Measurements from ENCODE around the gene TFIP11.

The TFIP11 gene

DNA sequence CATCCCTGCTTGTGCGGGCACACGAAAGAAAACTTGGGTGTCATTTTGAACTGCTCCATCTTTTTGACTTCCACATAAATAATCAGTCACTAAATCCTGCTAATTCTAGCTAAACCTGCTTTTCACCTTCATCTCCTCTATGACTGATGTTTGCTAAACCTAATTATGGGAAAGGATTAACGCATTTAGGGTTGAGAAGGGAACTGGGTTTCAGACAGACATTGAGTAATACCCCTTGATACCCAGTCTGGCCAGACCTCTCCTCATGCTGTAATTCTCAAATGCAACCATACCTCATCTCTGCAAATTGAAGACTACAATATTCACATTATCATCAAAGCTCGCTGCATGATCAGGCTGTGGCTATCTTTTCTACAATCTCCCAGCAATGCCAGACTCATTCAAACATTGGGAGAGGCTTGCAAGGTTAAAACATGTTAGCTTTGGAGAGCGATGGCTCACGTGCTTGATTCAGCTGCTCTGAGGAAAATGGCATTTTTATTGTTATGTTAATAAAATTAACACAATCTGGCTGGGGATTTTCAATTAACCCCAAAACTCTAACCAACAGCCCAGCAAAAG, 31.1 kb downstream of the TFIP11 start:
- Histone ChIP-seq H3K4me3 (ENCODE audit: low read depth in 1 of 2, low read length in 2 of 2) (no peak overlapping the region), H3K4me1 (ENCODE audit: control insufficient read depth in 1 of 2, insufficient read depth in 2 of 2, low read length in 2 of 2) (peaks cover 41 to 45% of the 10 kb centered on the region in 2 donors), H3K27ac (ENCODE audit: low read depth, low read length) (no peak overlapping the region), H3K27me3 (ENCODE audit: control insufficient read depth in 1 of 2, insufficient read depth in 2 of 2, low read length in 2 of 2) (no peaks in the 10 kb centered on the region), H3K9me3 (ENCODE audit: control insufficient read depth in 1 of 2, low read length in 2 of 2) (no peaks in the 10 kb centered on the region), H3K9ac (ENCODE audit: low read depth in 1 of 2, low read length in 2 of 2) (no peak overlapping the region), H3K36me3 (ENCODE audit: control insufficient read depth in 1 of 2, insufficient read depth in 2 of 2, low read length in 2 of 2) (peaks cover 11% of the 10 kb centered on the region in 2 donors)

DNA sequence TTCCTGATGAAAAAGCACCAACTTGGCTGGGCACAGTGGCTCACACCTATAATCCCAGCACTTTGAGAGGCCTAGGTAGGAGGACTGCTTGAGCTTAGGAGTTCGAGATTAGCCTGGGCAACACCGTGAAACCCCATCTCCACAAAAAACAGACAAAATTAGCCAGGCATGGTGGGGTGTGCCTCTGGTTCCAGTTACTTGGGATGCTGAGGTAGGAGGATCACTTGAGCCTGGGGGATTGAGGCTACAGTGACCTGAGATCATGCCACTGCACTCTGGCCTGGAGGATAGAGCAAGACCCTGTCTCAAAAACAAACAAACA, 31.7 kb downstream of the TFIP11 start:
- Histone ChIP-seq H3K9ac (ENCODE audit: low read depth in 1 of 2, low read length in 2 of 2) (no peak overlapping the region), H3K27ac (ENCODE audit: low read depth, low read length) (no peak overlapping the region), H3K4me3 (ENCODE audit: low read depth in 1 of 2, low read length in 2 of 2) (no peak overlapping the region), H3K9me3 (ENCODE audit: control insufficient read depth in 1 of 2, low read length in 2 of 2) (no peaks in the 10 kb centered on the region), H3K4me1 (ENCODE audit: control insufficient read depth in 1 of 2, insufficient read depth in 2 of 2, low read length in 2 of 2) (peaks cover 41 to 45% of the 10 kb centered on the region in 2 donors), H3K27me3 (ENCODE audit: control insufficient read depth in 1 of 2, insufficient read depth in 2 of 2, low read length in 2 of 2) (no peaks in the 10 kb centered on the region), H3K36me3 (ENCODE audit: control insufficient read depth in 1 of 2, insufficient read depth in 2 of 2, low read length in 2 of 2) (peaks cover 11 to 14% of the 10 kb centered on the region in 2 donors)

DNA sequence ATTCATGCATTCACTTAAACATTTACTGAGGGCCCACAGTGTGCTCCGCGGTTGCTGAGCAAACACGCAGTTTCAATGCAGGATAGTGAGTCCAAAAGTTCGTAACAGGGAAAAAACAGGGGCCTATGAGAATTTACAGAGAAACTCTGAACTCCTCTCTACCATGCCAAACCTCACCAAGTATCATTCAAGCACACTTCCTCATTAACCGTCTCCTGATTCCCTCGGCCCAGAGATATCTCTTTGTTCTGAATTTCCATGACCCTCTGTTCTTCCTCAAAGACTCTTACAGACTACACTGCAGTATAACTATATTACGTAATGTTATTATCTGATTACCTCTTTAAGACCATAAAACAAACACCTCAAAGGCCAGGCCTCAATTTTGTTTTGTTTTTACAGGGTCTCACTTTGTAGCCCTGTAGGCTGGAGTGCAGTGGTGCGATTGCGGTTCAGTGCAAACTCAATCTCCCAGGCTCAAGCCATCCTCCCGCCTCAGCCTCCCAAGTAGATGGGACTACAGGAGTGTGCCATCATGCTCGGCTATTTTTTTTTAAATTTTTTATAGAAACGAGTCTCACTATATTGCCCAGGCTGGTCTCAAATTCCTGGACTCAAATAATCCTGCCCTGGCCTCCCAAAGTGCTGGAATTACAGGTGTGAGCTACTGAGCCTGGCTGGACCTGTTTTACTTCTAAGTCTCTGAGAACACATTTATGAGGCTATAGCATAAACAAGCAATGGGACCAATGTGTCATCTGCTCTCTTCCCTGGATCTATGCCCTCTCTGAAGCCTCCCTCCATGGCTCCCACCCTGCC, 32.3 kb downstream of the TFIP11 start:
- Histone ChIP-seq H3K4me1 (ENCODE audit: control insufficient read depth in 1 of 2, insufficient read depth in 2 of 2, low read length in 2 of 2) (peaks cover 38 to 43% of the 10 kb centered on the region in 2 donors), H3K27me3 (ENCODE audit: control insufficient read depth in 1 of 2, insufficient read depth in 2 of 2, low read length in 2 of 2) (no peaks in the 10 kb centered on the region), H3K9ac (ENCODE audit: low read depth in 1 of 2, low read length in 2 of 2) (peak overlapping the region; percentile 50 to 73), H3K4me3 (ENCODE audit: low read depth in 1 of 2, low read length in 2 of 2) (peak overlapping the region; percentile 60 to 64), H3K27ac (ENCODE audit: low read depth, low read length) (no peak overlapping the region), H3K9me3 (ENCODE audit: control insufficient read depth in 1 of 2, low read length in 2 of 2) (no peaks in the 10 kb centered on the region), H3K36me3 (ENCODE audit: control insufficient read depth in 1 of 2, insufficient read depth in 2 of 2, low read length in 2 of 2) (peaks cover 14 to 15% of the 10 kb centered on the region in 2 donors)

DNA sequence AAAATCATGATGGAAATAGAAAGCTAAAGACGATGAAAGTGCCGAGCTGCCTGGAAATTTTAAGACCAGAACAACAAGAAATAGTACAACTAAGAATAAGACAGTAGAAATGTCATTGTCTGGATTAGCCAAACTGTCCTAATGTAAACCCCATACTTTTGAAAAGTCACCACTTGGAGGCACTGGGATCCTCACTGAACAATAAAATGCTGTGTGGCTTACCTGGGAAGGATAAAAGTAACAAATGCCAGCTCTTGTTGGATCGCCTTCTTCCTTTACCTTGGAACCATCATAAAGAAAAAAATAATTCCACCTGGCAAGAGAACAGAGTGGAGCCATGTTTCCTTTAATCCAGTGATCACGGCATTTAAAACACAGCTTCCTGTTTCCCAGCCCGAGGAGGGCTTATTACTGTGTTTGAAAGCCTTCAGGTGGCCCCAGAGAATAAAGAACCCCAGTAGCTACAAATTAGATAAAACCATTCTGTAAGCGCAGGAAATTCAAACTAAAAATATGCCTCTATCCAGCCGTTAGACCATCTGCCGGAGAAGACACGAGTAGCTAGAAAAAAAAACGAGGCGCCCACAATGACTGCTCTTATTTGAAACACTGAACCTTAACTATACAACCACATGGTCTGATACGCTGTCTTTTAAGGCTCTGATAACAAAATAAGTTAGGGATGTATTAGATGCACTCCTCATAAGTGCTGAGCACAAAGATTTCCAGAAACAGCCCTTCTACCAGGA, 33.1 kb downstream of the TFIP11 start:
- peak overlapping the region; percentile 60 to 64 for H3K4me3 ChIP-seq (ENCODE audit: low read depth in 1 of 2, low read length in 2 of 2)
- no peaks in the 10 kb centered on the region for H3K27me3 ChIP-seq (ENCODE audit: control insufficient read depth in 1 of 2, insufficient read depth in 2 of 2, low read length in 2 of 2)
- no peaks in the 10 kb centered on the region for H3K9me3 ChIP-seq (ENCODE audit: control insufficient read depth in 1 of 2, low read length in 2 of 2)
- no peak overlapping the region for H3K27ac ChIP-seq (ENCODE audit: low read depth, low read length)
- peaks cover 30 to 36% of the 10 kb centered on the region in 2 donors for H3K4me1 ChIP-seq (ENCODE audit: control insufficient read depth in 1 of 2, insufficient read depth in 2 of 2, low read length in 2 of 2)
- peak overlapping the region; percentile 50 to 73 for H3K9ac ChIP-seq (ENCODE audit: low read depth in 1 of 2, low read length in 2 of 2)
- peaks cover 14 to 19% of the 10 kb centered on the region in 2 donors for H3K36me3 ChIP-seq (ENCODE audit: control insufficient read depth in 1 of 2, insufficient read depth in 2 of 2, low read length in 2 of 2)

DNA sequence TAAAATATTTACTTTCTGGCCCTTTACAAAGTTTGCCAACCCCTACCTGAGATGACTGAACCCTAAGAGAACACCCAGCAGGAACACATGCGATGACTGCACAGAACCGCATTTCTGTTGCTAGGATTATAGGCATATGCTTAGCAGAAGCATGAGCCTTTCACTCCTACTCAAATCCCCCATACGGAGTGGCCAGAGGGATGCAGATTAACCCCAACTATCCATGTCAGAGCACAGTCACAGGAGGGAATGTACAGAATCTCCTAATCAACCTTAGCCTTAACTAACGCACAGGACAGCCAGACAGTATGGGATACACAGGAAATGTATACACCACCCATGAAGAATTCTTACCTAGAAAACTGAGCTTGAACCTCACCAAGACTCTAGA, 34.9 kb downstream of the TFIP11 start:
- no peak overlapping the region for H3K4me3 ChIP-seq (ENCODE audit: low read depth in 1 of 2, low read length in 2 of 2)
- H3K36me3 ChIP-seq (ENCODE audit: control insufficient read depth in 1 of 2, insufficient read depth in 2 of 2, low read length in 2 of 2) = peaks cover 25 to 33% of the 10 kb centered on the region in 2 donors
- H3K4me1 ChIP-seq (ENCODE audit: control insufficient read depth in 1 of 2, insufficient read depth in 2 of 2, low read length in 2 of 2) = peaks cover 19 to 26% of the 10 kb centered on the region in 2 donors
- H3K27ac ChIP-seq (ENCODE audit: low read depth, low read length) = no peak overlapping the region
- no peaks in the 10 kb centered on the region for H3K27me3 ChIP-seq (ENCODE audit: control insufficient read depth in 1 of 2, insufficient read depth in 2 of 2, low read length in 2 of 2)
- no peak overlapping the region for H3K9ac ChIP-seq (ENCODE audit: low read depth in 1 of 2, low read length in 2 of 2)
- H3K9me3 ChIP-seq (ENCODE audit: control insufficient read depth in 1 of 2, low read length in 2 of 2) = no peaks in the 10 kb centered on the region

DNA sequence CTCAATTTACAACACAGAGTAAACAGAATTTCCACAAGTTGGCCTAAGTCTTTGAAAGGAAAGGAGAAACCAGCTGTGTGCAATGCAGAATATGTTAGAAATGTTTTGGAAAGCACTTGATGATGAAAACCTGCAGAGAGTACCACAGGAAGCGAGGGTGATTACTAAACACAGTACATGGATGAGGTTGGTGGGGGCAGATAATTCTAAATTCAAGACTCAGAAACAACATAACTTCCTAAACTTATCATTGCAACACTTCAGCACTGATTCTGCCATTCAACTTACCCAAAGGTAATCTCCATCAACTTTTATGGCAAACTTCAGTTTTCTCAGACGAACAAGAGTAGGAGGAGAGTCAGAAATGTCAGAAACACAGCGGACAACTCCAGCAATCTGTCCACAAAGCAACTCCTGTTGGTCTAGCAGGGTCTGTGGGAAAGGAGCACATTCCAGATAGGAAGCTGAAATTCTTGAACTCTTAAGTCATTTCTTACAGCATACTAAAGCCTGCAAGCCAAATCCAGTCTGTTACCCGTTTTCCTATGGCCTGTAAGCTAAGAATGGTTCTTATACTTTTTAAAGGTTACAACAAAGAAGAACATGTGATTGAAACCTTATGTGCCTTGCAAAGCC, 35.5 kb downstream of the TFIP11 start:
- Histone ChIP-seq H3K9ac (ENCODE audit: low read depth in 1 of 2, low read length in 2 of 2) (no peak overlapping the region), H3K27ac (ENCODE audit: low read depth, low read length) (no peak overlapping the region), H3K27me3 (ENCODE audit: control insufficient read depth in 1 of 2, insufficient read depth in 2 of 2, low read length in 2 of 2) (no peaks in the 10 kb centered on the region), H3K36me3 (ENCODE audit: control insufficient read depth in 1 of 2, insufficient read depth in 2 of 2, low read length in 2 of 2) (peaks cover 28 to 39% of the 10 kb centered on the region in 2 donors), H3K4me1 (ENCODE audit: control insufficient read depth in 1 of 2, insufficient read depth in 2 of 2, low read length in 2 of 2) (peaks cover 19 to 21% of the 10 kb centered on the region in 2 donors), H3K9me3 (ENCODE audit: control insufficient read depth in 1 of 2, low read length in 2 of 2) (no peaks in the 10 kb centered on the region), H3K4me3 (ENCODE audit: low read depth in 1 of 2, low read length in 2 of 2) (no peak overlapping the region)

- H3K36me3 ChIP-seq (ENCODE audit: control insufficient read depth in 1 of 2, insufficient read depth in 2 of 2, low read length in 2 of 2) = peaks cover 46 to 60% of the 10 kb centered on the region in 2 donors
- peaks cover 8 to 9% of the 10 kb centered on the region in 2 donors for H3K4me1 ChIP-seq (ENCODE audit: control insufficient read depth in 1 of 2, insufficient read depth in 2 of 2, low read length in 2 of 2)
- no peak overlapping the region for H3K27ac ChIP-seq (ENCODE audit: low read depth, low read length)
- no peaks in the 10 kb centered on the region for H3K27me3 ChIP-seq (ENCODE audit: control insufficient read depth in 1 of 2, insufficient read depth in 2 of 2, low read length in 2 of 2)
- no peak overlapping the region for H3K4me3 ChIP-seq (ENCODE audit: low read depth in 1 of 2, low read length in 2 of 2)
- H3K9ac ChIP-seq (ENCODE audit: low read depth in 1 of 2, low read length in 2 of 2) = no peak overlapping the region
- no peaks in the 10 kb centered on the region for H3K9me3 ChIP-seq (ENCODE audit: control insufficient read depth in 1 of 2, low read length in 2 of 2)
These were observed 37.6 kb downstream of the TFIP11 start for GRCh38 chr22:26474682-26475081.

GRCh38 chr22:26471522-26471921, 40.8 kb downstream of the TFIP11 start:
- Histone ChIP-seq H3K36me3 (ENCODE audit: control insufficient read depth in 1 of 2, insufficient read depth in 2 of 2, low read length in 2 of 2) (peaks cover 45 to 70% of the 10 kb centered on the region in 2 donors), H3K27me3 (ENCODE audit: control insufficient read depth in 1 of 2, insufficient read depth in 2 of 2, low read length in 2 of 2) (no peaks in the 10 kb centered on the region), H3K9ac (ENCODE audit: low read depth in 1 of 2, low read length in 2 of 2) (no peak overlapping the region), H3K4me1 (ENCODE audit: control insufficient read depth in 1 of 2, insufficient read depth in 2 of 2, low read length in 2 of 2) (no peaks in the 10 kb centered on the region), H3K27ac (ENCODE audit: low read depth, low read length) (no peak overlapping the region), H3K4me3 (ENCODE audit: low read depth in 1 of 2, low read length in 2 of 2) (no peak overlapping the region), H3K9me3 (ENCODE audit: control insufficient read depth in 1 of 2, low read length in 2 of 2) (no peaks in the 10 kb centered on the region)

DNA sequence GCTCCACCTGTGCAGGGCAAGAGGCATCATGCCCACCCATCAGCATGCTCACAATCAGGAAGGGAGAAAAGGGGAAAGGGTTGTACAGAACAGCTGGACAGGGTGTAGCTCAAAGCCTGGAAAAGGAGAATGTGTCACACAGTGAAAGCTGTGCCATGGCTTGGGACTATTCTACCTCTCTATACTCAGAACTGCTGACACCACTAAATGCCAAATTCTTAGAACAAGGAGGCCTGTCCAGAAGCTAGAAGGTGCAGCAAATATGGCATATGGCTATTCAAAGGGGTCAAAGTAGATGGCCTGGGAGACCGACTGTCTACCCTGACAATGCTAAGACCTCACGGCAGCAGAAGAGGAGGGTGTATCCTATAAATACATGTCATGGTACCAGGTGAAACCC, 41.5 kb downstream of the TFIP11 start:
- H3K36me3 ChIP-seq (ENCODE audit: control insufficient read depth in 1 of 2, insufficient read depth in 2 of 2, low read length in 2 of 2) = peaks cover 48 to 75% of the 10 kb centered on the region in 2 donors
- H3K9me3 ChIP-seq (ENCODE audit: control insufficient read depth in 1 of 2, low read length in 2 of 2) = no peaks in the 10 kb centered on the region
- no peak overlapping the region for H3K4me3 ChIP-seq (ENCODE audit: low read depth in 1 of 2, low read length in 2 of 2)
- no peaks in the 10 kb centered on the region for H3K4me1 ChIP-seq (ENCODE audit: control insufficient read depth in 1 of 2, insufficient read depth in 2 of 2, low read length in 2 of 2)
- H3K27ac ChIP-seq (ENCODE audit: low read depth, low read length) = no peak overlapping the region
- no peak overlapping the region for H3K9ac ChIP-seq (ENCODE audit: low read depth in 1 of 2, low read length in 2 of 2)
- H3K27me3 ChIP-seq (ENCODE audit: control insufficient read depth in 1 of 2, insufficient read depth in 2 of 2, low read length in 2 of 2) = no peaks in the 10 kb centered on the region

GRCh38 chr22:26466196-26466595, 46.1 kb downstream of the TFIP11 start:
- Histone ChIP-seq H3K27ac (ENCODE audit: low read depth, low read length) (no peak overlapping the region), H3K9ac (ENCODE audit: low read depth in 1 of 2, low read length in 2 of 2) (no peak overlapping the region)

More at GRCh38 chr22:26466196-26466595, 46.1 kb downstream of the TFIP11 start:
- Histone ChIP-seq H3K4me3 (ENCODE audit: low read depth in 1 of 2, low read length in 2 of 2) (no peak overlapping the region), H3K4me1 (ENCODE audit: control insufficient read depth in 1 of 2, insufficient read depth in 2 of 2, low read length in 2 of 2) (no peaks in the 10 kb centered on the region), H3K27me3 (ENCODE audit: control insufficient read depth in 1 of 2, insufficient read depth in 2 of 2, low read length in 2 of 2) (no peaks in the 10 kb centered on the region), H3K9me3 (ENCODE audit: control insufficient read depth in 1 of 2, low read length in 2 of 2) (no peaks in the 10 kb centered on the region), H3K36me3 (ENCODE audit: control insufficient read depth in 1 of 2, insufficient read depth in 2 of 2, low read length in 2 of 2) (peaks cover 56 to 79% of the 10 kb centered on the region in 2 donors)

Measured in duodenal mucosa (tissue), 2 donors.